NT2/D1 (cell line): ENCODE results near the gene MAT2A.
"Not testable (repeated sequence)": the region's sequence is repeated elsewhere in the genome, so short reads cannot be mapped to it uniquely, and the experiment has no call there.

Experiments used
- DNase-seq: peaks from one replicate; pipeline ENCODE4 v3.0.0-alpha.2; 2011; ENCODE audit warnings: low read depth, low spot score
- H3K27me3 ChIP-seq: 2 replicates; pipeline ENCODE4 v1.6.0; 2011; ENCODE audit warnings: mild to moderate bottlenecking; ENCODE audit not compliant: insufficient read length, insufficient read depth
- H3K36me3 ChIP-seq: 2 replicates; pipeline ENCODE4 v1.6.1; 2011; ENCODE audit warnings: mild to moderate bottlenecking, low read length, mixed read lengths; ENCODE audit not compliant: insufficient read depth, insufficient read length
- H3K4me1 ChIP-seq: 2 replicates; pipeline ENCODE4 v1.5.1; 2011; ENCODE audit not compliant: insufficient read depth, insufficient read length
- H3K4me3 ChIP-seq: 2 replicates; pipeline ENCODE4 v1.5.1; 2011; ENCODE audit warnings: low read depth; ENCODE audit not compliant: insufficient read length
- H3K9ac ChIP-seq: 2 replicates; pipeline ENCODE4 v1.6.0; 2011; ENCODE audit warnings: low read depth; ENCODE audit not compliant: insufficient read length
- H3K9me3 ChIP-seq: 2 replicates; pipeline ENCODE4 v1.5.1; 2011; ENCODE audit warnings: mild to moderate bottlenecking, low read length; ENCODE audit not compliant: insufficient read depth
- SUZ12 ChIP-seq: IDR thresholded peaks from 2 replicates; pipeline ENCODE4 v1.6.1; 2011; ENCODE audit not compliant: insufficient read length, insufficient read depth; ENCODE audit errors: extremely low read depth
- YY1 ChIP-seq: IDR thresholded peaks from 2 replicates; pipeline ENCODE4 v1.6.1; 2011; ENCODE audit not compliant: insufficient read length, insufficient read depth
- ZNF274 ChIP-seq: IDR thresholded peaks from 2 replicates; pipeline ENCODE4 v1.6.1; 2011; ENCODE audit warnings: mild to moderate bottlenecking, low read depth, low read length

MAT2A gene

GRCh38 chr2:85551698-85552678 lies 13.0 kb downstream of the MAT2A start:
- Histone ChIP-seq H3K4me3 (no peak overlapping the region), H3K27me3 (no peaks in the 10 kb centered on the region), H3K9ac (no peak overlapping the region), H3K9me3 (no peaks in the 10 kb centered on the region), H3K4me1 (no peaks in the 10 kb centered on the region), H3K36me3 (peaks cover 81% of the 10 kb centered on the region)
- peak; percentile 85 for DNase-seq
- no peak for TF ChIP-seq ZNF274
- no peak for TF ChIP-seq YY1
- TF ChIP-seq SUZ12, result no peak

DNA sequence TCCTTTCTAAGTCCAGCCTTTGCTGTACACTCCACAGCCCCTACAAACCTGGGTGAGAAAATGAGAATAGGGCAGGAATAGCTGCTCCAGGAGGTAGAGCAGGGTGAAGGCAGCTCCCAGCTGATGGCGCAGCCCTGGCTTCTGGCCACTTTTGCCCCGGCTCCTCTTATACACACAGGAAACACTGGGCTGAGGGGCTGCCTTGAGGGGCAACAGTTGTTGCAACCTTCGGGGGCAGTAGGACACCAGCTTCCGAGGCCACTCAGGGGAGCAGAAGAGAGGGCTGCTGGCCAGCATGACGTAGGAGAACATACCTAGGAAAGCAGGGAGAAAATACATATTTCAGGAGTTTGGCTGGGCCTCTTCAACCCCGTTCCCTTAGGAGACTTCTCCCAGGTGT lies 14.2 kb downstream of the MAT2A start:
- Histone ChIP-seq H3K4me3 (no peak overlapping the region), H3K4me1 (no peaks in the 10 kb centered on the region), H3K36me3 (peaks cover 81% of the 10 kb centered on the region), H3K9me3 (no peaks in the 10 kb centered on the region), H3K9ac (no peak overlapping the region), H3K27me3 (no peaks in the 10 kb centered on the region)
- TF ChIP-seq ZNF274, result no peak
- no peak for TF ChIP-seq YY1
- TF ChIP-seq SUZ12, result no peak
- no peak for DNase-seq

DNA sequence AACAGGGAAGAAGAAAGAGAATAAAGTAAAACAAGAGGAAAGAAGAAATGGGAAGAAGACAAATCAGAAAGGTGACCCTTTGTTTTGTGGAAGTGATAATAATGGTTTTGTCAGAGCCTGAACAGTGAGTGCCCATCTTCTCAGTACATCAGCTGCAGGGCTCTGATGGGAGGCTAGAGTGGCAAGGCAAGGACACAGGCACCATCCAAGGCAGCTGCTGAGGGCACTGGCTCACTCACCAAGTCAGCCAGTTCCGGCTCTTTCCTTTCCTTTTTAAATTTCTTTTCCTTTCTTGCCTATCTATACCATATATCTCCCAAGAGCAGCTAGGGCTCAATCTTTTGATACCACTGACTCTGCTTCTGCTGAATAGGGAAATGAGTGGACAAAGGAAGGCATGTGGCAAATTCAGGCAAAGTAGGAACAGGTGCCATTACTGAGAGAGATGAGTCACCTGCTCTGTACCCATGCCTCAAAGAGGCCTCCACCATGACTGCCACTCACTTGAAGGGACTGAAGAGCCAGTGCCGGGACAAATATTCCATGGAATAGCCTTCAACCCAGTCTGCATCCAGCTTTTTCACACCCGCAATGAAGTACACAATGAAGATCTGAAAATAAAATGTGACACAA lies 16.1 kb downstream of the MAT2A start:
- DNase-seq, result no peak
- Histone ChIP-seq H3K27me3 (no peaks in the 10 kb centered on the region), H3K36me3 (peaks cover 81% of the 10 kb centered on the region), H3K4me1 (no peaks in the 10 kb centered on the region), H3K4me3 (no peak overlapping the region), H3K9ac (no peak overlapping the region), H3K9me3 (no peaks in the 10 kb centered on the region)
- no peak for TF ChIP-seq SUZ12
- TF ChIP-seq ZNF274, result no peak
- TF ChIP-seq YY1, result no peak

DNA sequence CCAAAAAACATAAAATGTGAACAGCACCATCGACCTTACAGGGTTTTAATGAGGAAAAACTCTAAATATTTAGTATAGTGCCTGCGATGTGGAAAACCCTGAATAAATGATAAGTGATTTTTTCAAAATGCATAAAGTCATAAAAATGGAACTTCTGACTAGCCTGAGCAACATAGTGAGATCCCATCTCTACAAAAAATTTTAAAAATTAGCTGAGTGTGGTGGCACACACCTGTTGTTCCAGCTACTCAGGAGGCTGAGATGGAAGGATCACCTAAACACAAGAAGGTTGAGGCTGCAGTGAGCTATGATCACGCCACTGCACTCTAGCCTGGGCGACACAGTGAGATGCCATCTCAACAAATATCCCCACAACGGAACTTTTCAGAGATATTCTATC lies 18.2 kb downstream of the MAT2A start:
- H3K4me3 ChIP-seq, result no peak overlapping the region
- peaks cover 61% of the 10 kb centered on the region for H3K36me3 ChIP-seq
- DNase-seq, result no peak
- H3K4me1 ChIP-seq, result no peaks in the 10 kb centered on the region
- no peaks in the 10 kb centered on the region for H3K27me3 ChIP-seq
- TF ChIP-seq SUZ12 (no peak), ZNF274 (no peak), YY1 (no peak)
- no peak overlapping the region for H3K9ac ChIP-seq
- H3K9me3 ChIP-seq, result no peaks in the 10 kb centered on the region

GRCh38 chr2:85558160-85558559 lies 19.2 kb downstream of the MAT2A start:
- peaks cover 51% of the 10 kb centered on the region for H3K36me3 ChIP-seq
- no peak overlapping the region for H3K9ac ChIP-seq
- H3K9me3 ChIP-seq, result no peaks in the 10 kb centered on the region
- no peak for DNase-seq
- no peaks in the 10 kb centered on the region for H3K27me3 ChIP-seq
- no peaks in the 10 kb centered on the region for H3K4me1 ChIP-seq
- no peak for TF ChIP-seq SUZ12
- TF ChIP-seq YY1, result no peak
- TF ChIP-seq ZNF274, result no peak
- no peak overlapping the region for H3K4me3 ChIP-seq

DNA sequence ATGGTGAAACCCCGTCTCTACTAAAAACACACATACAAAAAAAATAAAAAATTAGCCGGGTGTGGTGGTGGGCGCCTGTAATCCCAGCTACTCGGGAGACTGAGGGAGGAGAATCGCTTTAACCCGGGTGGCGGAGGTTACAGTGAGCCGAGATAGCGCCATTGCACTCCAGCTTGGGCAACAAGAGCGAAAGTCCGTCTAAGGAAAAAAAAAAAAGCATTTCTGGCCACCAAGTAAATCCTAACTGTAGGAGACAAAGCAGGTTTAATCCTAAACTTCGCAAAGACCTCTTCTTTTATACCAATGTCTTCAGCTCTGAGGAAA lies 21.4 kb downstream of the MAT2A start:
- not testable (repeated sequence) for H3K27me3 ChIP-seq, DNase-seq, H3K9me3 ChIP-seq, H3K4me1 ChIP-seq
- H3K36me3 ChIP-seq, result peaks cover 32% of the 10 kb centered on the region
- peak overlapping the region; percentile 77 for H3K4me3 ChIP-seq
- H3K9ac ChIP-seq, result peak overlapping the region; percentile 80

GRCh38 chr2:85560812-85561279 lies 21.9 kb downstream of the MAT2A start:
- H3K4me1 ChIP-seq, result no peaks in the 10 kb centered on the region
- no peak for TF ChIP-seq SUZ12
- TF ChIP-seq ZNF274, result no peak
- TF ChIP-seq YY1, result no peak
- no peaks in the 10 kb centered on the region for H3K9me3 ChIP-seq

More at GRCh38 chr2:85560812-85561279, 21.9 kb downstream of the MAT2A start:
- no peaks in the 10 kb centered on the region for H3K27me3 ChIP-seq
- peak overlapping the region; percentile 77 for H3K4me3 ChIP-seq
- H3K9ac ChIP-seq, result peak overlapping the region; percentile 80
- DNase-seq, result no peak
- H3K36me3 ChIP-seq, result peaks cover 29% of the 10 kb centered on the region
